Measurements from ENCODE around the gene OR5A2.
"Not testable (repeated sequence)": the region's sequence is repeated elsewhere in the genome, so short reads cannot be mapped to it uniquely, and the experiment has no call there.

Gene OR5A2, protein sequence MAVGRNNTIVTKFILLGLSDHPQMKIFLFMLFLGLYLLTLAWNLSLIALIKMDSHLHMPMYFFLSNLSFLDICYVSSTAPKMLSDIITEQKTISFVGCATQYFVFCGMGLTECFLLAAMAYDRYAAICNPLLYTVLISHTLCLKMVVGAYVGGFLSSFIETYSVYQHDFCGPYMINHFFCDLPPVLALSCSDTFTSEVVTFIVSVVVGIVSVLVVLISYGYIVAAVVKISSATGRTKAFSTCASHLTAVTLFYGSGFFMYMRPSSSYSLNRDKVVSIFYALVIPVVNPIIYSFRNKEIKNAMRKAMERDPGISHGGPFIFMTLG

DNA sequence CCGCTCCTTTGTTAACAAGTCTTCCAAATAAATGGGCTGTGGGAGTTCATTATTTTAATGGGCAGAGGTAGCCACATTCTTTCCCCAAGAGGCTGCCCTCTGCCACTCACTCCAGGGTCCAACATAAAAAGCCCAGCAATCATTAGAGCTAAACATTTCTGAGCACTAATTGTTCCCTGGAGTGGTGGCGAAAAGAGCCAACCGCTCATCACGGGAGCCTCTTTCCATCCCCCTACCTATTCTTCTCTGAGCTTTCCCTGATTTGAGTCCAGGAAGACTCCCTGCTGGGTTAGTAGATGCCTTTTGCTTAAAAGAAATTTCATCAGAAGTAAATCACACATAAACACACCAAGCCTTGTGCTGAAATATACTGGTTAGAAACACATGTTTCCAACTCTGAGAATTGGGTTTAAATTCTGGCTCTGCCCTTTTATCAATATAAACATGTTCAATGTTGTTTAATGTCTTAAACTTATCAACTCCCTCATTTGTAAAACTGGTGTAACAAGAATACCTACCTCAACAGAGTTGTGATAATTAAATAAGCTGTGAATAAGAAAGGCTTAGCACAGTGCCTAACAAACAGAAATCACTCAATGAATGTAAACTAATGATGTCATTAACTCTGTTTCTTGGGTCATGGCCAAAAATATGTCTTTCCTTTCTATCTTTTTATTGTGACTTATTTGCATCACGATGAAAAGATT is at the start of gene OR5A2:
Gene OR5A2 (minus strand): TSS at position 53 of the 707 bp plus-strand sequence. CDS start 3,460 bp downstream, outside the sequence.
- intact Hi-C loops (cut with micrococcal nuclease): loop anchor here (5.0 kb wide), 1 partner anchor 134 kb away; no protein-coding TSS in a partner anchor
- H3K4me1 Mint-ChIP-seq (ENCODE audit: low read depth): no peaks in the 10 kb centered on the region
- H3K36me3 Mint-ChIP-seq (ENCODE audit: low read depth): no peaks in the 10 kb centered on the region
- H3K27ac Mint-ChIP-seq: no peak within 1 kb of the TSS
- H3K27me3 Mint-ChIP-seq: no peaks in the 10 kb centered on the region
- H3K9me3 Mint-ChIP-seq: no peaks in the 10 kb centered on the region
- no peak within 1 kb of the TSS for H3K4me3 Mint-ChIP-seq

DNA sequence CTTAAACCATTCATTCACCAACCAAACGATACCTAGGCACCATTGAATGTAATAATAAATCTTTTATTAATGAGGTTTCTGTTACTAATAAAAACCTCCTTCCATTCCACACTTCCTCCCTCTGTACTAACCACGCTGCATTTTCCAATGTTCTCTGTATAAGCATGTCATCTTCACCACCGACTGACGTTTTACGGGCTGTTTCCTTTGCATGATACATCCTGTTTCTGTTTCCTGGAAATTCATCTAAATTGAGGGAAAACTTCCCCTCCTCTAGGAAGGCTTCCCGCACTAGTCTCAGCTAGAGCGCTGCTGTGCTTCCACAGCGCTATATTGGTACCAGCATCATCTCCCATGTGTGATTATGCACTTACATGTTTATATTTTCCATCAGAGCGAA is 49.0 kb upstream of the OR5A2 start:
- no peak overlapping the region for H3K27ac Mint-ChIP-seq
- H3K9me3 Mint-ChIP-seq: no peaks in the 10 kb centered on the region
- no peak overlapping the region for H3K4me3 Mint-ChIP-seq
- H3K36me3 Mint-ChIP-seq (ENCODE audit: low read depth): no peaks in the 10 kb centered on the region
- H3K4me1 Mint-ChIP-seq (ENCODE audit: low read depth): peaks cover 7% of the 10 kb centered on the region
- H3K27me3 Mint-ChIP-seq: no peaks in the 10 kb centered on the region
- intact Hi-C loops (cut with micrococcal nuclease): no loop called here

DNA sequence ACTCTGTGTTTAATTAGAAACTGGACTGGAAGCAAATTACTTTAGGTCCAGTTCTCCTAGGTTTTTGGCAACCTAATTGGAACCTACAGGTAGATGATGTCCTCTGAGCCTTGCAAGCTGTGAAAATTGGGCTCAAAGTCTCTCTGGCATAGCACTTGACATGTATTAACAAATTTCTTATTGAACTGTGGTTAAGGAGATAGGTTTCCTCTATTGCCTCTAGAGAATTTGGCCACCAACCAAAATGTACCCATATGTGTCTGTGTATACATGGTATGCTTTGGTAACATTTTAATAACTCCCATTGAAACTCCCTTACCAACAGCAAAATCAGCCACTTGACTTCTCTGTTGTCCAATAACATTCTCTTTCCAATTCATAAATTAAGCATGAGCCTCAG is 46.8 kb upstream of the OR5A2 start, which contains the start of gene OR4D10:
Gene OR4D10 (plus strand): TSS at position 301 of the 400 bp plus-strand sequence. CDS start 4,115 bp downstream, outside the sequence.
- no peak within 1 kb of the TSS for H3K27ac Mint-ChIP-seq
- no peaks in the 10 kb centered on the region for H3K9me3 Mint-ChIP-seq
- H3K4me3 Mint-ChIP-seq: no peak within 1 kb of the TSS
- H3K4me1 Mint-ChIP-seq (ENCODE audit: low read depth): peaks cover 7% of the 10 kb centered on the region
- H3K27me3 Mint-ChIP-seq: no peaks in the 10 kb centered on the region
- no peaks in the 10 kb centered on the region for H3K36me3 Mint-ChIP-seq (ENCODE audit: low read depth)
- intact Hi-C loops (cut with micrococcal nuclease): no loop called here

DNA sequence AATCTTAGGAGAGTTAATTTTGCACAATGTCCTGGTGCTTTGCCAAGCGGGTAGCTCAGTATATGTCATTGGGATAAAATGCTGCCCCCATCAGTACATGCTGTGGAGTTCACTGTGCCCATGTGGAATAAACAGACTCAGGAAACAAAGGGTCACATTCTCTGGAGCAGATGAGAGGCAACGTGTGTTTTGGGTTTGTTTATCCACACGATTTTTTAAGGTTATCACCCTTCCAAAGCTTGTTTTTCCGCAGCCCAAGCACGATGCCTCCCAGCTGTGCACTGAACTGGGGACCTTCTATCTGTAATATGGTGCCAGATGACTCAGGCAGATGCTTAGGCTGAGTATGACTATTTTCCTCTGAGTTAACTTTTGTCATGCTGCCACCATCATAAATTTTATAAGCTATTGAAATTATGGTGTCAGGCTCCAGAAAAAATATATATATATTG is 37.0 kb upstream of the OR5A2 start:
- intact Hi-C loops (cut with micrococcal nuclease): no loop called here
- Mint-ChIP-seq H3K4me3 (no peak overlapping the region), H3K27ac (no peak overlapping the region), H3K36me3 (ENCODE audit: low read depth) (no peaks in the 10 kb centered on the region), H3K4me1 (ENCODE audit: low read depth) (no peaks in the 10 kb centered on the region), H3K9me3 (no peaks in the 10 kb centered on the region), H3K27me3 (no peaks in the 10 kb centered on the region)

DNA sequence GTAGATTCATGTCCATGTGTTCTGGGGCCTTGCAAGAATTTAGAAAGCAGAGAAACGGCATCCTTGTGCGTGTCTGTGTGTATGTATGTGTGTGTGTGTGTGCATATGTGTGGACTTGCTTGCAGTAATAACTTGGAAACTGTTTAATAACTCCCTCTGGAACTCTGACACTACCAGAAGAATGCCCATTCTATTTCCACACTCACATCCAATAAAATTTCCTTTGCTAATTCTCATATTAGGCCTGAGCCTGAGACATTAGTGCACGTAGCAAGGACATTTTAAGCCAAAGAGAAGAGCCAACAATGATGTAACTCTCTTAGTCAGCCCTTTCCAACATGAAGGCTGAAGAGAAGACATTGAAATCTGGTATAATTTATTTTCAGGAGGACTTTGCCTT is 33.7 kb upstream of the OR5A2 start:
- no peak overlapping the region for H3K4me3 Mint-ChIP-seq
- no peaks in the 10 kb centered on the region for H3K4me1 Mint-ChIP-seq (ENCODE audit: low read depth)
- H3K9me3 Mint-ChIP-seq: no peaks in the 10 kb centered on the region
- intact Hi-C loops (cut with micrococcal nuclease): no loop called here
- no peaks in the 10 kb centered on the region for H3K27me3 Mint-ChIP-seq
- no peaks in the 10 kb centered on the region for H3K36me3 Mint-ChIP-seq (ENCODE audit: low read depth)
- H3K27ac Mint-ChIP-seq: no peak overlapping the region

DNA sequence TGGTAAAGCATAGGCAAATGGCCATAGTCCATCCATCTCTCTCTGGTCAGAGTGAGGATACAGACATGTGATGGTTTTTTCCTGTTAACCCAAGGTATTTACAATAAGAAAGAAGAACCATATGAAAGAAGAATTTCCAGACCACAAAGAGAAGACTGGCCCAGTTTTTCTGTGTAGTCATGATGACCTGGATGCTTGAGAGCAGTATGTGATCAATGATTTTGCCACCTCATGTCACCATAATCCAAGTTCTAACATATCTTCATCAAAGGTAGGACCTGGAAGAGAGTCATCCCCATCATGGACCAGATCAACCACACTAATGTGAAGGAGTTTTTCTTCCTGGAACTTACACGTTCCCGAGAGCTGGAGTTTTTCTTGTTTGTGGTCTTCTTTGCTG is 30.4 kb upstream of the OR5A2 start, which contains the start of gene OR4D6:
Gene OR4D6 (plus strand): TSS at position 301 of the 400 bp plus-strand sequence. CDS start 0 bp downstream, at position 301.
- no peak within 1 kb of the TSS for H3K4me3 Mint-ChIP-seq
- no peaks in the 10 kb centered on the region for H3K27me3 Mint-ChIP-seq
- intact Hi-C loops (cut with micrococcal nuclease): no loop called here
- no peaks in the 10 kb centered on the region for H3K9me3 Mint-ChIP-seq
- no peaks in the 10 kb centered on the region for H3K36me3 Mint-ChIP-seq (ENCODE audit: low read depth)
- H3K4me1 Mint-ChIP-seq (ENCODE audit: low read depth): no peaks in the 10 kb centered on the region
- H3K27ac Mint-ChIP-seq: no peak within 1 kb of the TSS

DNA sequence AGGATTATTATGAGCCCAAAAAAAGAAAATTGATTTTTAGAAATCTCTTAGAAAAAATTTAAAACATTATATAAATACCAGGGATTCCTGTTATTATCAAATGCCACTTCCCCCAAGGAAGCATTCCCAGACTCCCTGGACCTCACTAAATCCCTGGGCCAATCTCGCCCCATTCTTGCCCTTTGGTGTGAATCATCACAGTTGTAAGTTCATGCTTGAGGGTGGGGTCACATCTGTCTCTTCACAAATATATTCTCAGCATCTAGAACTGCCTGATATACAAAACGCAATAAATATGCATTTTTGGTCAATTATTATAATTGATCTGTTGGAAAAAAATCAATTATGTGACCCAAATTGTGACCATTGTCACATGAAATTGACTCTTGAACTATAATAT is 22.3 kb upstream of the OR5A2 start:
- peaks cover 18% of the 10 kb centered on the region for H3K9me3 Mint-ChIP-seq

DNA sequence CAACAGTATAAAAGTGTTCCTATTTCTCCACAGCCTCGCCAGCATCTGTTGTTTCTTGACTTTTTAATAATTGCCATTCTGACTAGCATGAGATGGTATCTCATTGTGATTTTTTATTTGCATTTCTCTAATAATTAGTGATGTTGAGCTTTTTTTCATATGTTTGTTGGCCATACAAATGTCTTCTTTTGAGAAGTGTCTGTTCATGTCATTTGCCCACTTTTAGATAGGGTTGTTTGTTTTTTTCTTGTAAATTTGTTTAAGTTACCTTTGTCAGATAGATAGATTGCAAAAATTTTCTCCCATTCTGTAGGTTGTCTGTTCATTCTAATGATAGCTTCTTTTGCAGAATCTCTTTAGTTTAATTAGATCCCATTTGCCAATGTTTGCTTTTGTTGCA is 19.4 kb upstream of the OR5A2 start:
- not testable (repeated sequence) for H3K27ac Mint-ChIP-seq

More for the DNA sequence above, 22.3 kb upstream of the OR5A2 start:
- H3K36me3 Mint-ChIP-seq (ENCODE audit: low read depth): no peaks in the 10 kb centered on the region
- no peak overlapping the region for H3K4me3 Mint-ChIP-seq
- intact Hi-C loops (cut with micrococcal nuclease): no loop called here
- H3K4me1 Mint-ChIP-seq (ENCODE audit: low read depth): no peaks in the 10 kb centered on the region
- H3K27ac Mint-ChIP-seq: no peak overlapping the region
- H3K27me3 Mint-ChIP-seq: no peaks in the 10 kb centered on the region

DNA sequence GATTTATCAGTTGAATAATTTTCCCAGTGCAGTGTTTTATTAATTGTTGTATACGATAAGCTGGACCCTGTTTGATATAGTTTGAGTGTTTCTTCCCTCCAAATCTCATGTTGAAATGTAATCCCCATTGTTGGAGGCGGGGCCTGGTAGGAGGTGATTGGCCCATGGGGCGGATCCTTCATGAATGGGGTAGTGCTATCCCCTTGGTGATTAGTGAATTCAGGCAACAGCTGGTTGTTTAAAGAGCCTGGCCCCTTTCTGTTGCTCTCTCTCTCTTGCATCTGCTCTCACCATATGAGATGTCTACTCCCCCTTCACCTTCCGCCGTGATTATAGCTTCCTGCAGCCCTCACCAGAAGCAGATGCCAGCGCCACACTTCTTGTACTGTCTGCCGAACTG is 11.6 kb upstream of the OR5A2 start:
- Mint-ChIP-seq H3K4me1 (ENCODE audit: low read depth) (peaks cover 7% of the 10 kb centered on the region), H3K9me3 (no peaks in the 10 kb centered on the region), H3K27ac (no peak overlapping the region), H3K36me3 (ENCODE audit: low read depth) (no peaks in the 10 kb centered on the region), H3K27me3 (no peaks in the 10 kb centered on the region), H3K4me3 (no peak overlapping the region)
- intact Hi-C loops (cut with micrococcal nuclease): no loop called here

More for the DNA sequence above, 19.4 kb upstream of the OR5A2 start:
- H3K36me3 Mint-ChIP-seq (ENCODE audit: low read depth); H3K4me3 Mint-ChIP-seq; intact Hi-C loops (cut with micrococcal nuclease); H3K4me1 Mint-ChIP-seq (ENCODE audit: low read depth); H3K27me3 Mint-ChIP-seq: not testable (repeated sequence)
- H3K9me3 Mint-ChIP-seq: peaks cover 18% of the 10 kb centered on the region

DNA sequence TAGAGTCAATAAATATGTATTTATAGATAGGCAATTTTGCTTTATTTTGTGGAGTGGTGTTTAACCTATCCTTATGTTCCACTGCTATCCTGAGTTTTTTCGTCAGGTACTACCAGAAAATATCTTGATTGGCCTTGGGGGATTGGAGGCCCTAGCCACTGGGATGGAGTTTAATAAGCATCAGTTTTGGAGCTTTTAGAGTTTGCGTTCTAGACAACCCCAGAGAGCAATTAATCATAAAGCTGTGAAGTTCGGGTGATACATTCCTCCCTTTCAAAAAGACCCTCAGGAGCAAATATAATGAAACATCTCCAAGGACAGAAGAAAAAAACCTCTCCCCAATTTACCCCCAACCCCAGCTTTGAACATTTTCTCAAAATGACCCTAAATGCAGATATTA is 10.0 kb upstream of the OR5A2 start, which contains the start of gene OR5A1:
Gene OR5A1 (plus strand): TSS at position 301 of the 400 bp plus-strand sequence. CDS start 6,700 bp downstream, outside the sequence.
- H3K27me3 Mint-ChIP-seq: no peaks in the 10 kb centered on the region
- H3K4me1 Mint-ChIP-seq (ENCODE audit: low read depth): peaks cover 7% of the 10 kb centered on the region
- no peak within 1 kb of the TSS for H3K4me3 Mint-ChIP-seq
- no peak within 1 kb of the TSS for H3K27ac Mint-ChIP-seq
- intact Hi-C loops (cut with micrococcal nuclease): no loop called here
- H3K36me3 Mint-ChIP-seq (ENCODE audit: low read depth): no peaks in the 10 kb centered on the region
- H3K9me3 Mint-ChIP-seq: no peaks in the 10 kb centered on the region

DNA sequence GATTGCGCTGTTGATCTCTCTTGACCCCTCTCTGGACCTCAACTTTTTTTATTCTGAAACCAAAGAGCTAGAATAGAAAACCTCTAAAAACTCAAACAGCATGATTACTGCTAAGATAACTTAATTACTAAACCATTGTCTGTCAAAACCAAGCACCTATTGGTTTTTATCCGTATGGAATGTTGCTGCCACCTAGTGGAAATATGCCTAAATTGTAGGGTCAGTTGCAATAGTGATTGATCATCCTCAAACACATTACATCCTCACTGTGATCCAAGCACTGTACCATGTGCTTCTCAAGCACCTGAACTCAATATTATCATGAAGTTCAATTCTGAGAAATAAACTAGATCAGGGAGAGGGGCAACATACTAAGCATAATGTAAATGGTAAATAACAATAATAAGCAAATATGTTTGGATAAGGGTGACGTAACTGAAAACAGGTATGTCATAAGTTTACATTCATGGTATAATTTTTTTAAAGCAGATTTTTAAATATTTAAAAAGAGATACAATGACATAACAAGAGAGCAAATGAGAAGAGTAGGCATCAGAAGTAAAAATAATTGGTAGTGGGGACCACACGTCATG is 3.8 kb upstream of the OR5A2 start:
- no peaks in the 10 kb centered on the region for H3K36me3 Mint-ChIP-seq (ENCODE audit: low read depth)
- H3K9me3 Mint-ChIP-seq: no peaks in the 10 kb centered on the region
- intact Hi-C loops (cut with micrococcal nuclease): loop anchor here (1.0 to 5.0 kb wide), 3 partner anchors 138 to 259 kb away; no protein-coding TSS in a partner anchor
- H3K27ac Mint-ChIP-seq: no peak overlapping the region
- H3K4me3 Mint-ChIP-seq: no peak overlapping the region
- H3K27me3 Mint-ChIP-seq: no peaks in the 10 kb centered on the region
- no peaks in the 10 kb centered on the region for H3K4me1 Mint-ChIP-seq (ENCODE audit: low read depth)

DNA sequence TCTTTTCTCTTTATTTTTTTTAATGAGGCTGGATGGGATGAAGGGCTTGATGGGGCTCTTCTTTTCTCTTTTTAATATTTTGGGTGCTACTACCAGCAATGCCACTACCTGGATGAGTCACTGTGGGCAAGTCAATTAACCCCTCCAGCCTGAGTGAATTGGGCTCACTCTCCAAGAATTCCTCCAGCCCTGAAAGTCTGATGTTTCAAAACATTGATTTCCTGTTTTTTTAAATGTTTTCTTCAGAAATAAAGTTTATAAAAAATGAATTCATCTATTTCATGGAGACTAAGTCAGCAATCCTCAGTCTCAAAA is 812 bp upstream of the OR5A2 start:
- H3K4me3 Mint-ChIP-seq: no peak overlapping the region
- intact Hi-C loops (cut with micrococcal nuclease): loop anchor here (5.0 kb wide), 1 partner anchor 135 kb away; no protein-coding TSS in a partner anchor
- no peaks in the 10 kb centered on the region for H3K27me3 Mint-ChIP-seq
- H3K9me3 Mint-ChIP-seq: no peaks in the 10 kb centered on the region
- H3K36me3 Mint-ChIP-seq (ENCODE audit: low read depth): no peaks in the 10 kb centered on the region
- no peaks in the 10 kb centered on the region for H3K4me1 Mint-ChIP-seq (ENCODE audit: low read depth)
- no peak overlapping the region for H3K27ac Mint-ChIP-seq

DNA sequence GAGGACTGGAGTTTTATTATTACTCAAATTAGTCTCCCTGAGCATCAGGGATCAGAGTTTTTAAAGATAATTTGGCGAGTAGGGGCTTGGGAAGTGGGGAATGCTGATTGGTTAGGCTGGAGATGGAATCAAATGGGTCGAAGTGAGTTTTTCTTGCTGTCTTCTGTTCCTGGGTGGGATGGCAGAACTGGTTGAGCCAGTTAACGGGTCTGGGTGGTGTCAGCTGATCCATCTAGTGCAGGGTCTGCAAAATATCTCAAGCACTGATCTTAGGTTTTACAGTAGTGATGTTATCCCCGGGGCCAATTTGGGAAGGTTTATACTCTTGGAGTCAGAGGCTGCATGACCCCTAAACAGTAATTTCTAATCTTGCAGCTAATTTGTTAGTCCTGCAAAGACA is 1.1 kb downstream of the OR5A2 start:
- Mint-ChIP-seq H3K27me3 (no peaks in the 10 kb centered on the region), H3K27ac (no peak overlapping the region), H3K4me3 (no peak overlapping the region), H3K9me3 (no peaks in the 10 kb centered on the region), H3K36me3 (ENCODE audit: low read depth) (no peaks in the 10 kb centered on the region), H3K4me1 (ENCODE audit: low read depth) (no peaks in the 10 kb centered on the region)
- intact Hi-C loops (cut with micrococcal nuclease): loop anchor here (5.0 kb wide), 1 partner anchor 133 kb away; no protein-coding TSS in a partner anchor

DNA sequence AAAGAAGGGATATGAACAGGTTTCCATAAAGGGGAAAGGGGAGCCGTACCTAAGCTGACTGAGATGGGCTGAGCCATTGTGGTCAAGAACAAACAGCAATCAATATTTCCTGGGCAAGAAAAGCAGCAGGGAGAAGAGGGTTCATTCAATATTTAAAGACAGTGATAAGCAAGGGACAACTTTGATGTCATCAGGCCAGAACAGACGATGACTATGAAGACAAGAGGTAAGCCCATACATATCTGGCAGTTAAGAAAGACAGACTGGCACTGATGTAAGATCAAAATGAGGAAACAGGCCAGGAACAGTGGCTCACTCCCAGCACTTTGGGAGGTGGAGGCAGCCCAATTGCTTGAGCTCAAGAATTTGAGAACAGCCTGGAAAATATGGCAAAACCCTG is 2.4 kb downstream of the OR5A2 start:
- H3K4me1 Mint-ChIP-seq (ENCODE audit: low read depth): no peaks in the 10 kb centered on the region
- H3K4me3 Mint-ChIP-seq: no peak overlapping the region
- no peaks in the 10 kb centered on the region for H3K36me3 Mint-ChIP-seq (ENCODE audit: low read depth)
- H3K9me3 Mint-ChIP-seq: no peaks in the 10 kb centered on the region
- intact Hi-C loops (cut with micrococcal nuclease): no loop called here
- no peak overlapping the region for H3K27ac Mint-ChIP-seq
- H3K27me3 Mint-ChIP-seq: no peaks in the 10 kb centered on the region

All from dendritic cell treated with granulocyte-macrophage colony-stimulating factor and Interleukin-4, amounts not matched to agents 40 ng/mL and 50 ng/mL, for 4 days (primary cell).